K562 (cell line): Measurements from ENCODE around the gene U2AF1L4. TPM values are rescaled to one million over a fixed set of nuclear protein-coding genes. Genes with fewer than 3 reads are reported as not detected.
A peak's percentile ranks its signal among the peaks of the same experiment; 100 is the strongest.

Experiments
- ATAC-seq: fragments of 200-7000 bp; cut with Tn5 transposase; 3 replicates; pipeline ENCODE4 v1.9.1; 2020; ENCODE audit warnings: moderate library complexity
- BruUV-seq: library from RNA; stranded (reverse); fragments of 400-500 nt; replicated peaks from 2 replicates; lab custom pipeline; 2021; lab: Mats Ljungman, UMichigan
- CTCF ChIA-PET: fragments of 300-600 bp; formaldehyde crosslinking; extraction: SDS; loops from one replicate; lab custom pipeline; 2021; ENCODE audit warnings: low intra/inter-chr PET ratio; lab: Yijun Ruan, JAX
- POLR2A ChIA-PET: fragments of 300-600, 350-650 bp; sonication (Branson Sonifier 250); formaldehyde crosslinking; extraction: SDS; loops from one replicate; lab custom pipeline; 2021; ENCODE audit warnings: antibody characterized with exemption, inconsistent platforms; lab: Yijun Ruan, JAX
- DNase-seq, 4 experiments: peaks; one replicate each; pipeline versions ENCODE4 v3.0.0 to v3.0.0-alpha.2; 2011 to 2018; ENCODE audit warnings: low spot score in 3 of 4, mixed read lengths in 3 of 4; ENCODE audit errors: extremely low read depth in 1 of 4
- FAIRE-seq: peaks from 2 replicates; lab custom pipeline; 2011; peaks lifted over from hg19 to GRCh38; lab: Jason Lieb, UNC
- H2AFZ ChIP-seq: 2 replicates; pipeline ENCODE4 v1.6.0; 2011; ENCODE audit warnings: low read depth, low read length, control low read depth, inconsistent platforms
- H3K27ac ChIP-seq: fragments of 200-600 bp; 3 replicates; pipeline ENCODE4 v1.8.0; 2011; ENCODE audit warnings: low read depth, mild to moderate bottlenecking, control low read depth, inconsistent platforms, low read length, moderate library complexity, mixed read lengths; ENCODE audit errors: extremely low read depth
- H3K27me3 ChIP-seq, 2 experiments: fragments of 300-600 bp in 1 of 2; 2 replicates in 1 of 2; 3 replicates in 1 of 2; pipeline versions ENCODE4 v1.6.0 to v1.8.0; 2011; ENCODE audit warnings: inconsistent platforms in 2 of 2, low read length in 2 of 2, mild to moderate bottlenecking in 1 of 2, mixed read lengths in 1 of 2, moderate library complexity in 1 of 2; ENCODE audit not compliant: control insufficient read depth in 2 of 2, insufficient read depth in 2 of 2
- H3K36me3 ChIP-seq: fragments of 300-600 bp; 3 replicates; pipeline ENCODE4 v1.8.0; 2011; ENCODE audit warnings: mild to moderate bottlenecking, low read length, inconsistent platforms; ENCODE audit not compliant: control insufficient read depth, insufficient read depth
- H3K4me1 ChIP-seq, 2 experiments: fragments of 200-600 bp in 1 of 2; replicated peaks in 1 of 2; 2 replicates in 1 of 2; 3 replicates in 1 of 2; pipeline versions ENCODE4 v1.5.1 to v1.8.0; 2011; ENCODE audit warnings: inconsistent platforms in 2 of 2, low read length in 2 of 2, mild to moderate bottlenecking in 1 of 2, mixed read lengths in 1 of 2, moderate library complexity in 1 of 2; ENCODE audit not compliant: control insufficient read depth in 2 of 2, insufficient read depth in 2 of 2
- H3K4me2 ChIP-seq: 2 replicates; pipeline ENCODE4 v1.6.1; 2011; ENCODE audit warnings: low read length, control low read depth, inconsistent platforms, mixed read lengths; ENCODE audit not compliant: insufficient read depth
- H3K4me3 ChIP-seq: fragments of 200-600 bp; sonication (generic), shearing (Covaris generic); 2 replicates; pipeline ENCODE4 v1.5.1; 2016; ENCODE audit warnings: control low read depth, inconsistent platforms
- H3K79me2 ChIP-seq: fragments of 200-600 bp; 3 replicates; pipeline ENCODE4 v1.8.0; 2011; ENCODE audit warnings: low read length, inconsistent platforms; ENCODE audit not compliant: control insufficient read depth, insufficient read depth
- H3K9ac ChIP-seq, 2 experiments: 2 replicates each; pipeline versions ENCODE4 v1.6.0 to v1.6.1; 2011; ENCODE audit warnings: low read depth in 2 of 2, low read length in 2 of 2, control low read depth in 1 of 2, inconsistent platforms in 1 of 2, mild to moderate bottlenecking in 1 of 2, mixed read lengths in 1 of 2; ENCODE audit not compliant: insufficient read depth in 1 of 2
- H3K9me1 ChIP-seq: one replicate; pipeline ENCODE4 v1.6.0; 2011; ENCODE audit warnings: inconsistent platforms, mild to moderate bottlenecking, low read length, moderate library complexity; ENCODE audit not compliant: control insufficient read depth, insufficient read depth
- H3K9me3 ChIP-seq: replicated peaks from 2 replicates; pipeline ENCODE4 v1.5.1; 2011; ENCODE audit warnings: low read depth, low read length, inconsistent platforms; ENCODE audit not compliant: control insufficient read depth, insufficient read depth
- H4K20me1 ChIP-seq: replicated peaks from 2 replicates; pipeline ENCODE4 v1.6.1; 2011; ENCODE audit warnings: low read length, inconsistent platforms, mixed read lengths; ENCODE audit not compliant: control insufficient read depth, insufficient read depth
- CEBPG ChIP-seq, 3 experiments: fragments of 200-800 bp in 1 of 3; sonication (Bioruptor generic) in 1 of 3; sonication (generic) in 1 of 3; formaldehyde crosslinking in 1 of 3; IDR thresholded peaks in 2 of 3; conservative IDR thresholded peaks in 1 of 3; 2 replicates each; pipeline versions ENCODE4 v1.6.1 to v1.8.0; 2016 to 2022; ENCODE audit warnings: missing compliant biosample characterization in 2 of 3, missing genetic modification characterization in 2 of 3, mild to moderate bottlenecking in 1 of 3, missing genetic modification reagents in 1 of 3
- DDX20 ChIP-seq: fragments of 450-650 bp; IDR thresholded peaks from 2 replicates; pipeline ENCODE4 v1.6.1; 2016; ENCODE audit warnings: missing genetic modification characterization, low read depth, mild to moderate bottlenecking, missing compliant biosample characterization, moderate library complexity
- KAT7 ChIP-seq: sonication (generic); formaldehyde crosslinking; IDR thresholded peaks from 2 replicates; pipeline ENCODE4 v1.8.0; 2022; ENCODE audit warnings: missing genetic modification reagents, mild to moderate bottlenecking, borderline replicate concordance
- MYBL2 ChIP-seq, 2 experiments: fragments of 450-650 bp in 1 of 2; sonication (generic) in 1 of 2; formaldehyde crosslinking in 1 of 2; IDR thresholded peaks; 2 replicates each; pipeline versions ENCODE4 v1.6.1 to v1.8.1; 2017 to 2022; ENCODE audit warnings: borderline replicate concordance in 1 of 2, inconsistent platforms in 1 of 2, low read depth in 1 of 2, mild to moderate bottlenecking in 1 of 2, missing genetic modification reagents in 1 of 2, moderate library complexity in 1 of 2
- VEZF1 ChIP-seq: fragments of 200-800 bp; sonication (Bioruptor generic); IDR thresholded peaks from 2 replicates; pipeline ENCODE4 v1.6.1; 2017; ENCODE audit warnings: missing genetic modification characterization, missing compliant biosample characterization
- ZBTB11 ChIP-seq, 3 experiments: fragments of 200-800 bp in 1 of 3; fragments of 250-450 bp in 1 of 3; fragments of 450-650 bp in 1 of 3; sonication (Bioruptor Pico) in 1 of 3; sonication (Bioruptor generic) in 1 of 3; formaldehyde crosslinking in 1 of 3; IDR thresholded peaks; 2 replicates each; pipeline versions ENCODE4 v1.6.1 to v1.8.0; 2016 to 2022; ENCODE audit warnings: mild to moderate bottlenecking in 2 of 3, missing genetic modification characterization in 2 of 3, missing compliant biosample characterization in 1 of 3, moderate library complexity in 1 of 3
- ZNF445 ChIP-seq: fragments of 250-450 bp; sonication (Bioruptor Pico); IDR thresholded peaks from 2 replicates; pipeline ENCODE4 v1.4.0; 2020; ENCODE audit warnings: low read depth, mild to moderate bottlenecking, moderate library complexity
- whole genome bisulfite sequencing: fragments of 100-300 bp; shearing (Covaris generic); methylation state at CpG from one replicate; pipeline ENCODE4 v1.1.6; 2016; ENCODE audit warnings: low coverage, mixed read lengths; ENCODE audit not compliant: insufficient coverage; ENCODE audit errors: missing lambda C conversion rate; 5-methylcytosine and 5-hydroxymethylcytosine counted together
- in situ Hi-C: fragments of 300-500 bp; cut with MboI; formaldehyde crosslinking; loops from 4 replicates; pipeline ENCODE4 v1.15.0; 2018; ENCODE audit warnings: inconsistent platforms, mixed read lengths
- intact Hi-C: fragments of 100-400 bp; cut with micrococcal nuclease; formaldehyde crosslinking; loops from 2 replicates; pipeline ENCODE4 v1.14.2; 2022
- polyA plus RNA-seq, 8 experiments: library from polyadenylated mRNA; depleted of rRNA in 4 of 8; stranded (reverse) in 5 of 8; unstranded in 3 of 8; fragments of >200 nt; fragmentation: Nextera tagmentation in 2 of 8; fragmentation: Illumina TruSeq in 1 of 8; extraction: Ambion mirVana in 2 of 8; extraction: Trizol in 1 of 8; gene quantifications; 2 replicates each; pipeline versions ENCODE4 v1.2.1 to v1.2.3, GENCODE V29; 2011 to 2014; ENCODE audit warnings: inconsistent platforms in 1 of 8, missing spikeins in 1 of 8
- total RNA-seq, 7 experiments: library from RNA; depleted of rRNA in 6 of 7; stranded (reverse); fragments of >200 nt in 6 of 7; fragmentation: Illumina TruSeq in 2 of 7; extraction: Trizol in 2 of 7; gene quantifications; 2 replicates each; pipeline versions ENCODE4 v1.2.1 to v1.2.3, GENCODE V29; 2011 to 2021; ENCODE audit warnings: low replicate concordance in 1 of 7
- TF ChIP-seq, protein P1 (sequence below): sonication (generic); formaldehyde crosslinking; IDR thresholded peaks from 2 replicates; pipeline ENCODE4 v1.8.0; 2022; ENCODE audit warnings: mild to moderate bottlenecking, missing genetic modification reagents
- TF ChIP-seq, protein P2 (sequence below), 3 experiments: IDR thresholded peaks in 2 of 3; conservative IDR thresholded peaks in 1 of 3; 2 replicates each; pipeline ENCODE4 v1.5.1; 2011 to 2012; ENCODE audit warnings: low read length in 3 of 3, mild to moderate bottlenecking in 3 of 3, control low read depth in 2 of 3, improper control_type of control experiment in 1 of 3, inconsistent platforms in 1 of 3, low read depth in 1 of 3, mixed read lengths in 1 of 3, moderate library complexity in 1 of 3; ENCODE audit not compliant: insufficient read depth in 2 of 3

Gene U2AF1L4
- total and polyA plus RNA-seq, 9 of the 15 experiments (the other 6 are each of a cell fraction or from before 2014, with no cell fraction given) = 8.4 to 19.5 (median 12.6) TPM

GRCh38 chr19:35714601-35715354 lies 30.4 kb downstream of the U2AF1L4 start:
- H3K4me2 ChIP-seq = no peak overlapping the region
- peaks cover 15 to 45% of the 10 kb centered on the region in 2 experiments for H3K27me3 ChIP-seq
- peak overlapping the region in 1 of 2 experiments; percentile 45; a peak in 2 of 4 replicates for H3K9ac ChIP-seq
- intact Hi-C loops (no loop called here), in situ Hi-C loops (no loop called here)
- DNase-seq (no peak), ATAC-seq (no peak), FAIRE-seq (no peak)
- H4K20me1 ChIP-seq = 0 out of 2 replicates have a peak, but pooled peaks cover 11% of the 10 kb centered on the region
- H3K36me3 ChIP-seq = peaks cover 5% of the 10 kb centered on the region; the same call in 1 of the 3 replicates
- WGBS = 44% methylated on average over 13 of the region's 14 CpGs
- H3K4me1 ChIP-seq = peaks cover 14 to 52% of the 10 kb centered on the region in 2 experiments
- peaks cover 18% of the 10 kb centered on the region for H3K79me2 ChIP-seq
- no peak overlapping the region for H3K4me3 ChIP-seq
- CTCF ChIA-PET = interaction anchor here (1.1 kb wide), 1 partner anchor 105 kb away, joined by 6 read pairs; no protein-coding TSS in a partner anchor
- no peaks in the 10 kb centered on the region for H3K9me1 ChIP-seq
- H2AFZ ChIP-seq = no peak overlapping the region
- BruUV-seq = no TSS peak
- POLR2A ChIA-PET = interaction anchor here (0.9 to 1.1 kb wide), 3 partner anchors 9 to 26 kb away, joined by 3 to 5 read pairs (median 4); no protein-coding TSS in a partner anchor
- H3K27ac ChIP-seq = no peak overlapping the region
- H3K9me3 ChIP-seq = no peaks in the 10 kb centered on the region
- no peak for TF ChIP-seq ZNF445 (CRISPR knock-in tag)
- no peak for TF ChIP-seq ZBTB11 (CRISPR knock-in tag; IDR thresholded peaks at IDR 0.05)
- TF ChIP-seq, protein P1, sequence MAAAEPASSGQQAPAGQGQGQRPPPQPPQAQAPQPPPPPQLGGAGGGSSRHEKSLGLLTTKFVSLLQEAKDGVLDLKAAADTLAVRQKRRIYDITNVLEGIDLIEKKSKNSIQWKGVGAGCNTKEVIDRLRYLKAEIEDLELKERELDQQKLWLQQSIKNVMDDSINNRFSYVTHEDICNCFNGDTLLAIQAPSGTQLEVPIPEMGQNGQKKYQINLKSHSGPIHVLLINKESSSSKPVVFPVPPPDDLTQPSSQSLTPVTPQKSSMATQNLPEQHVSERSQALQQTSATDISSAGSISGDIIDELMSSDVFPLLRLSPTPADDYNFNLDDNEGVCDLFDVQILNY (CRISPR knock-in tag) = no peak
- TF ChIP-seq KAT7 (CRISPR knock-in tag) = no peak
- no peak for TF ChIP-seq MYBL2 (IDR thresholded peaks at IDR 0.05; ENCODE audit: low read depth)
- TF ChIP-seq MYBL2 (CRISPR knock-in tag; IDR thresholded peaks at IDR 0.05; ENCODE audit: borderline replicate concordance) = no peak
- TF ChIP-seq DDX20 (tag) = no peak
- TF ChIP-seq VEZF1 (CRISPR knock-in tag) = no peak
- TF ChIP-seq, protein P2, sequence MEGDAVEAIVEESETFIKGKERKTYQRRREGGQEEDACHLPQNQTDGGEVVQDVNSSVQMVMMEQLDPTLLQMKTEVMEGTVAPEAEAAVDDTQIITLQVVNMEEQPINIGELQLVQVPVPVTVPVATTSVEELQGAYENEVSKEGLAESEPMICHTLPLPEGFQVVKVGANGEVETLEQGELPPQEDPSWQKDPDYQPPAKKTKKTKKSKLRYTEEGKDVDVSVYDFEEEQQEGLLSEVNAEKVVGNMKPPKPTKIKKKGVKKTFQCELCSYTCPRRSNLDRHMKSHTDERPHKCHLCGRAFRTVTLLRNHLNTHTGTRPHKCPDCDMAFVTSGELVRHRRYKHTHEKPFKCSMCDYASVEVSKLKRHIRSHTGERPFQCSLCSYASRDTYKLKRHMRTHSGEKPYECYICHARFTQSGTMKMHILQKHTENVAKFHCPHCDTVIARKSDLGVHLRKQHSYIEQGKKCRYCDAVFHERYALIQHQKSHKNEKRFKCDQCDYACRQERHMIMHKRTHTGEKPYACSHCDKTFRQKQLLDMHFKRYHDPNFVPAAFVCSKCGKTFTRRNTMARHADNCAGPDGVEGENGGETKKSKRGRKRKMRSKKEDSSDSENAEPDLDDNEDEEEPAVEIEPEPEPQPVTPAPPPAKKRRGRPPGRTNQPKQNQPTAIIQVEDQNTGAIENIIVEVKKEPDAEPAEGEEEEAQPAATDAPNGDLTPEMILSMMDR (IDR thresholded peaks at IDR 0.05 in 2 of 3, conservative IDR thresholded peaks at IDR 0.05 in 1 of 3; ENCODE audit: insufficient read depth in 2 of 3, low read depth in 1 of 3, low read length in 3 of 3) = peak in 2 of 3 experiments; percentile 11 to 31; a peak in 2 of 6 replicates
- peak; percentile 45 for TF ChIP-seq CEBPG (CRISPR knock-in tag; IDR thresholded peaks at IDR 0.05)
- TF ChIP-seq CEBPG (tag; conservative IDR thresholded peaks at IDR 0.05 in 1 of 2, IDR thresholded peaks at IDR 0.05 in 1 of 2) = no peak
